ENCODE data around the gene CERK. TPM values are rescaled to one million over a fixed set of nuclear protein-coding genes. Genes with fewer than 3 reads are reported as not detected.

The CERK gene
- total RNA-seq, 4 donors from 2014 or later: 37.3 to 51.1 (median 48.0) TPM

DNA sequence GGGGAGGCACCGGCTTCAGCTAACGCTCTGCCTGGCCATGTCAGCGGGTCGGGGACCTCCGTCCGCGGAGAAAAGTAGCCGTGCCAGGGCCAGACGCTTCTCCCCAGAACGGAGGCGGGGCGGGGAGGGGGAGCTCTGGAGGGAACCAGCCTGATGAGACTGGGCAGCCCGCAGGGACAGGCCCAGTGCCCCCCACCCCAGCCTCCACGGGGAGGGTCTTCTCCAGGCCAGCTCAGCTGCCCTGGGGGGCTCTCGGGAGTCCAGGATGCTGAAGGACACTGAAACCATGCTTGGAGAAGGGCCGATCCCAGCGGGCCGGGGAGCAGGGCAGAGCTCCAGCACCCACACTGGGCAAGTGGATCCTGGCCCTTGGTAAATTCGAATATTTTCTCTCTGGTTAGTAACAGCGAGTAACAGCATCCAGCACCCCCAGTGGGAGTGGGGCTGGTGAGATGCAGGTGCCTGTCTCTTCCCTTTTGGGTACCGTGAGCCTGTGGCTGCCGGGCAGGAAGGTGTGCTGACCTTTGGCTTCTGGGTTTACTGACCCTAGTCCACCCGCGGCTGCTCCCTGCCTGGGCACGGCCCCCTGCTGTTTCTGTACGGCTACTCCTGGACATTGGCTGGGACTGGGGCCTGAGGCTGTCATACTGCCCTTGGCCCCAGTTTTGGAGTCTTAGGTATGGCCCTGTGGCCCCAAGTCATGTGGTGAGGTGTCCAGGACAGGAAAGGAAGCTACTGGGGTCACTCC is 82.0 kb downstream of the CERK start:
- Histone ChIP-seq H3K27ac (replicated peaks in 1 of 4) (no peak overlapping the region), H3K9me3 (no peaks in the 10 kb centered on the region), H3K36me3 (peaks cover 0 to 23% (median 18%) of the 10 kb centered on the region in 4 donors), H3K4me3 (no peak overlapping the region), H3K4me1 (peaks cover 22 to 38% (median 33%) of the 10 kb centered on the region in 4 donors), H3K27me3 (no peaks in the 10 kb centered on the region)
- TF ChIP-seq, protein P1, sequence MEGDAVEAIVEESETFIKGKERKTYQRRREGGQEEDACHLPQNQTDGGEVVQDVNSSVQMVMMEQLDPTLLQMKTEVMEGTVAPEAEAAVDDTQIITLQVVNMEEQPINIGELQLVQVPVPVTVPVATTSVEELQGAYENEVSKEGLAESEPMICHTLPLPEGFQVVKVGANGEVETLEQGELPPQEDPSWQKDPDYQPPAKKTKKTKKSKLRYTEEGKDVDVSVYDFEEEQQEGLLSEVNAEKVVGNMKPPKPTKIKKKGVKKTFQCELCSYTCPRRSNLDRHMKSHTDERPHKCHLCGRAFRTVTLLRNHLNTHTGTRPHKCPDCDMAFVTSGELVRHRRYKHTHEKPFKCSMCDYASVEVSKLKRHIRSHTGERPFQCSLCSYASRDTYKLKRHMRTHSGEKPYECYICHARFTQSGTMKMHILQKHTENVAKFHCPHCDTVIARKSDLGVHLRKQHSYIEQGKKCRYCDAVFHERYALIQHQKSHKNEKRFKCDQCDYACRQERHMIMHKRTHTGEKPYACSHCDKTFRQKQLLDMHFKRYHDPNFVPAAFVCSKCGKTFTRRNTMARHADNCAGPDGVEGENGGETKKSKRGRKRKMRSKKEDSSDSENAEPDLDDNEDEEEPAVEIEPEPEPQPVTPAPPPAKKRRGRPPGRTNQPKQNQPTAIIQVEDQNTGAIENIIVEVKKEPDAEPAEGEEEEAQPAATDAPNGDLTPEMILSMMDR (IDR thresholded peaks at IDR 0.05): no peak
- TF ChIP-seq POLR2A (IDR thresholded peaks at IDR 0.05; ENCODE audit: low read depth) (no peak), EP300 (IDR thresholded peaks at IDR 0.05) (no peak), POLR2AphosphoS5 (IDR thresholded peaks at IDR 0.05) (no peak)
- no peak for DNase-seq (ENCODE audit: extremely low spot score)
- intact Hi-C loops (cut with DNase I): loop anchor here (10.0 kb wide), 1 partner anchor 91 kb away; no protein-coding TSS in a partner anchor
- 95% methylated on average over 11 of the region's 26 CpGs for WGBS

DNA sequence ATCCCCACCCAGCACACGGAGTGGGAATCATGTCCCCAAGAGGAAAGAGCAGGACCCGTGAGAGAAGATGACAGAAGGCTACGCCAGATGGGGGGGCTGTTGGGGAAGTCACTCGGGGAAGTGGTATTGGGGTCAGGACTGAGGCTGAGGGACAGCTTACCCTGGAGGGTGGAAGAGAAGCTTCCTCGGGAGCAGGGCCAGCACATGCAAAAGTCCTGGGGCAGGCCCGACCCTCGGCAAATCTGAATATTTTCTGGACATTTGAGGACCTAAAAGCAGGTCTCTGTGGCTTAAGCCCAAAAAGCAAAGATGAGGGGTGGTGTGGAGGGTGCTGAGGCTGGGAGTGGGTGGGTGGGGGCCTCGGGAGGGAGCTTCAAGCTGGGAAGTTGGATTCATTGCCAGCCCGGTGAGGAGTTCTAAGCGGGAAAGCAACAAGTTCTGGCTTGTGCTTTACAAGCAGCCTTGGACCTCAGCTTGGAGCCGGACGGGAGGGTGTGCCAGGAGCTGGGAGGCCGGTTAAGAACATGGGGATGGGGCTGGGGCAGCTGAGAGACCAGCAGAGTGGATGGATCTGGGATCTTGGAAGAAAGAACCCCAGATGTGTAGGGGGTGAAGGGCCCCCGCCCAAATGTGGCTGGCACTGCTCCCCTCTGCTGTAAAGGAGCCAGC is 83.0 kb downstream of the CERK start:
- TF ChIP-seq POLR2A (IDR thresholded peaks at IDR 0.05; ENCODE audit: low read depth): no peak
- TF ChIP-seq POLR2AphosphoS5 (IDR thresholded peaks at IDR 0.05): no peak
- TF ChIP-seq EP300 (IDR thresholded peaks at IDR 0.05): no peak
- TF ChIP-seq, protein P1 (IDR thresholded peaks at IDR 0.05): no peak
- DNase-seq (ENCODE audit: extremely low spot score): no peak
- Histone ChIP-seq H3K27ac (replicated peaks in 1 of 4) (no peak overlapping the region), H3K4me1 (peaks cover 32 to 46% (median 41%) of the 10 kb centered on the region in 4 donors), H3K4me3 (no peak overlapping the region), H3K9me3 (no peaks in the 10 kb centered on the region), H3K27me3 (no peaks in the 10 kb centered on the region), H3K36me3 (peaks cover 0 to 22% (median 18%) of the 10 kb centered on the region in 4 donors)
- WGBS: 92% methylated on average over 14 of the region's 14 CpGs
- intact Hi-C loops (cut with DNase I): loop anchor here (10.0 kb wide), 1 partner anchor 90 kb away; no protein-coding TSS in a partner anchor

DNA sequence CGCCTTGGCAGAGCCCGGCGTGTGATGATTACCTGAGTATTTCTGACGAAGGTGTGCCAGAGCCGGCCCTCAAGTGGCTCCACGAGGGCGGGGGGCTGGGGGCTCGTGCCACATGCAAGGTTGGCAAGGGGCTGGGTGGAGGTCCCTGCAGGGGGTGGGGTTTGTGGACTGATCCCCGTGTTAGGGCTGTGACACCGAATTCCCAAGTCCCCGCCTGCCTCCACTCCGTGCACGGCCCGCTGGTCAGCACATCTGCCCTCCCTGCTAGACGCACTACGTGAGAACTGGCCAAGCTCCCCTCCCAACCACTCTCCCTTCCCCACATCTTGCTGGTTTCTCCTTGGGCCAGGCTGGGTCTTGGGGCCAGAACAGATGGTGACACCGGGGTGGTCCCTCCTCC is 83.6 kb downstream of the CERK start:
- H3K27ac ChIP-seq (replicated peaks in 1 of 4): no peak overlapping the region
- TF ChIP-seq POLR2AphosphoS5 (IDR thresholded peaks at IDR 0.05) (no peak), EP300 (IDR thresholded peaks at IDR 0.05) (no peak), POLR2A (IDR thresholded peaks at IDR 0.05; ENCODE audit: low read depth) (no peak)
- TF ChIP-seq, protein P1 (IDR thresholded peaks at IDR 0.05): no peak
- intact Hi-C loops (cut with DNase I): loop anchor here (10.0 kb wide), 1 partner anchor 90 kb away; no protein-coding TSS in a partner anchor
- no peaks in the 10 kb centered on the region for H3K27me3 ChIP-seq
- no peak for DNase-seq (ENCODE audit: extremely low spot score)
- H3K9me3 ChIP-seq: no peaks in the 10 kb centered on the region
- peaks cover 0 to 18% (median 13%) of the 10 kb centered on the region in 4 donors for H3K36me3 ChIP-seq
- H3K4me3 ChIP-seq: no peak overlapping the region
- H3K4me1 ChIP-seq: peaks cover 38 to 52% (median 48%) of the 10 kb centered on the region in 4 donors
- WGBS: 83% methylated on average over 12 of the region's 17 CpGs

DNA sequence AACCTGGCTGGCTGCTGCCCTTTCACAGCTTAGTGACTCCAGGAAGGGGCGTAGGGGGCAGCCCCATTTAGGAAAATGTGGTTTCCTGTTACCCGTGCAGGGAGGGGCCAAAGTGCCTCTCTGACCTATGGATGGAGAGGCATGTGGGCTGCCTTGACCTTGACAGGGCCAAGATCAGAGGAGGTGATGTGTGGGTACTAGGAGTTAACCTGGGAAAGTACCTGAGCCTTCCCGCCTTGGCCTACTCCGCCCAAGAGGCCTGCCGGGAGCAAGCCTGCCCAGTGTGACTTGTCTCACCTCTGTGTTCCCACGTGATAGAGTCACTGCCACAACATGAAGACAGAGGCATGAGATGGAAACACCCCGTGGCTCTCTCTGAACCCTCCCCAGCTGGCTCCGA is 84.5 kb downstream of the CERK start:
- no peaks in the 10 kb centered on the region for H3K9me3 ChIP-seq
- 83% methylated on average over 5 of the region's 8 CpGs for WGBS
- TF ChIP-seq POLR2AphosphoS5 (IDR thresholded peaks at IDR 0.05) (no peak), EP300 (IDR thresholded peaks at IDR 0.05) (no peak), POLR2A (IDR thresholded peaks at IDR 0.05; ENCODE audit: low read depth) (no peak)
- TF ChIP-seq, protein P1 (IDR thresholded peaks at IDR 0.05): no peak
- H3K27me3 ChIP-seq: no peaks in the 10 kb centered on the region
- H3K4me1 ChIP-seq: peaks cover 46 to 59% (median 55%) of the 10 kb centered on the region in 4 donors
- intact Hi-C loops (cut with DNase I): loop anchor here (10.0 kb wide), 1 partner anchor 89 kb away; no protein-coding TSS in a partner anchor
- no peak overlapping the region for H3K4me3 ChIP-seq
- DNase-seq (ENCODE audit: extremely low spot score): no peak
- H3K36me3 ChIP-seq: peaks cover 0 to 9% (median 5%) of the 10 kb centered on the region in 4 donors
- peak overlapping the region in 2 of 4 donors; percentile 71 to 80 for H3K27ac ChIP-seq (replicated peaks in 1 of 4)

All from esophagus muscularis mucosa (tissue), 4 donors.